Mucosa of stomach (tissue), 1 donor: Measurements from ENCODE around the gene MLLT3.

ENCODE experiments used
- H3K27me3 ChIP-seq: one replicate; pipeline ENCODE4 v1.7.0; 2013; ENCODE audit warnings: mild to moderate bottlenecking, low read length; ENCODE audit not compliant: control insufficient read depth, insufficient read depth
- H3K36me3 ChIP-seq: one replicate; pipeline ENCODE4 v1.7.0; 2013; ENCODE audit warnings: low read length; ENCODE audit not compliant: control insufficient read depth, insufficient read depth
- H3K4me1 ChIP-seq: one replicate; pipeline ENCODE4 v1.7.0; 2013; ENCODE audit warnings: mild to moderate bottlenecking, low read length; ENCODE audit not compliant: control insufficient read depth, insufficient read depth
- H3K4me3 ChIP-seq: one replicate; pipeline ENCODE4 v1.7.0; 2013; ENCODE audit warnings: low read length
- H3K9ac ChIP-seq: one replicate; pipeline ENCODE4 v1.7.0; 2013; ENCODE audit warnings: mild to moderate bottlenecking, low read length, moderate library complexity
- H3K9me3 ChIP-seq: one replicate; pipeline ENCODE4 v1.7.0; 2013; ENCODE audit warnings: mild to moderate bottlenecking, low read length, moderate library complexity; ENCODE audit not compliant: control insufficient read depth
- donor health status: Pancreatic carcinoma.

MLLT3 gene

DNA sequence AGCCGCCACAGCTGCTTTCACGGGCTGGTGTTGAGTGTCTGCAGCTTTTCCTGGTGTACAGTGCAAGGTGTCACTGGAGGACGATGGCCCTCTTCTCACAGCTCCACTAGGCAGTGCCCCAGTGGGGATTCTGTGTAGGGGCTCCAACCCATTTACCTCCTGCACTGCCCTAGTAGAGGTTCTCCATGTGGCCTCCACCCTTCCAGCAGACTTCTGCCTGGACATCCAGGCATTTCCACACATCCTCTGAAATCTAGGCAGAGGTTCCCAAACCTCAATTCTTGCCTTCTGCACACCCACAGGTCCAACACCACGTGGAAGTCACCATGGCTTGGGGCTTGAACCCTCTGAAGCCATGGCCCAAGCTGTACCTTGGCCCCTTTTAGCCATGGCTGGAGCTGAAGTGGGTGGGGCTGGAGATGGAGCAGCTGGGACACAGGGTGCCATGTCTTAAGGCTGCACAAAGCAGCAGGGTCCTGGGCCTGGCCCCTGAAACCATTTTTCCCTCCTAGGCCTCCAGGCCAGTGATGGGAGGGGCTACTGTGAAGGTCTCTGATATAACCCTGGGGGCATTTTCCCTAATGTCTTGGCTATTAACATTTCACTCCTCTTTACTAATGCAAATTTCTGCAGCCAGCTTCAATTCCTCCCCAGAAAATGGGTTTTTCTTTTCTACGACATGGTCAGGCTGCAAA is 82.0 kb downstream of the MLLT3 start:
- no peaks in the 10 kb centered on the region for H3K4me1 ChIP-seq
- no peaks in the 10 kb centered on the region for H3K36me3 ChIP-seq
- H3K27me3 ChIP-seq = no peaks in the 10 kb centered on the region
- no peak overlapping the region for H3K9ac ChIP-seq
- no peak overlapping the region for H3K4me3 ChIP-seq
- no peaks in the 10 kb centered on the region for H3K9me3 ChIP-seq

DNA sequence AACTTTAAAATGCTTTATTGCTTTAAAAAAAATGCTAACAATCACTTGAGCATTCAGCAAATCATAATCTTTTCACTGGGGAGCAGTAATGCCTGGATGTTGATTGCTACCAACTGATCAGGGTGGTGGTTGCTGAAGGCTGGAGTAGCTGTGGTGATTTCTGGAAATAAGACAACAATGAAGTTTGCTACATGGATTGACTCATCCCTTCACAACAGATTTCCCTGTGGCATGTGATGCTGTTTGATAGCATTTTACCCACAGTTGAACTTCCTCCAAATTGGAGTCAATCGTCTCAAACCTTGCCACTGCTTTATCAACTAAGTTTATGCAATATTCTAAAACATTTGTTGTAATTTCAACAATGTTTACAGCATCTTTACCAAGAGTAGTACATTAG is 83.3 kb downstream of the MLLT3 start:
- Histone ChIP-seq H3K4me3 (no peak overlapping the region), H3K9me3 (no peaks in the 10 kb centered on the region), H3K27me3 (no peaks in the 10 kb centered on the region), H3K4me1 (no peaks in the 10 kb centered on the region), H3K36me3 (no peaks in the 10 kb centered on the region), H3K9ac (no peak overlapping the region)

DNA sequence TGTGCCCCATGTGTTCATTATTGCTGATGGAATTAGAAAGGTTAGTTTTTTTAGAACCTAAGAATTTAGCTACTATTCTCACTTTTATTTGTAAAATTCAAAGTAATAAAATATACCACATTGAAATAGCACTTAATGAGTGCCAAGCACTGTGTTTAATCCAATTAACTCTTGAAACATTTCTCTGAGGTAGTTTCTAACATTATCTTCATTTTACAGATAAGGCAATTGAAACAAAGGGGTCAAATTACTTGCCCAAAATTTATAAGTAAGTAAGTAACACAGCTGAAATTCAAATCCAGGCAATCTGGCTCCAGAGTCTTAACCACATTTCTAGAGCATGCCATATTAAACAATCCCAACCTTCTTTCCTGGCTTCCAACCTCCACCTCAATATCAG is 84.2 kb downstream of the MLLT3 start:
- Histone ChIP-seq H3K4me3 (no peak overlapping the region), H3K36me3 (no peaks in the 10 kb centered on the region), H3K27me3 (no peaks in the 10 kb centered on the region), H3K4me1 (no peaks in the 10 kb centered on the region), H3K9me3 (no peaks in the 10 kb centered on the region), H3K9ac (no peak overlapping the region)

DNA sequence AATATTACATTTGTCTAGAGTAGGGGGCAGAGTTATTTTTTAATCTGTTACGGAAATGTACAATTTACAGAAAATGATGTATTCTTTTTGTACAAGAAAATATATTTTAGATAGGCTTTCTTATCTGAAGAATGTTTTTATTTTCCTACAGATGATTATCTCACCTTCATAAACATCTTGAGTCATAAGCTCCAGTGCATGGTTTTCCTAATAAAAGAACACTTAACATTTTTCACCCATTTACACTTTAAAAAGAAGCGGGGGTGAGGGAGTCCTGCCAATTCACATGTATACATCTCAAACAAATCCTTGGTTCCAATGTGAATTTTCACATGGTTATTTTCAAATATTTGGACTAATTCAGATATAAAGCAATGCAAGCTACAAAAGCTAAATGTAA is 85.0 kb downstream of the MLLT3 start:
- no peaks in the 10 kb centered on the region for H3K4me1 ChIP-seq
- no peak overlapping the region for H3K4me3 ChIP-seq
- no peak overlapping the region for H3K9ac ChIP-seq
- no peaks in the 10 kb centered on the region for H3K27me3 ChIP-seq
- no peaks in the 10 kb centered on the region for H3K9me3 ChIP-seq
- H3K36me3 ChIP-seq = no peaks in the 10 kb centered on the region

DNA sequence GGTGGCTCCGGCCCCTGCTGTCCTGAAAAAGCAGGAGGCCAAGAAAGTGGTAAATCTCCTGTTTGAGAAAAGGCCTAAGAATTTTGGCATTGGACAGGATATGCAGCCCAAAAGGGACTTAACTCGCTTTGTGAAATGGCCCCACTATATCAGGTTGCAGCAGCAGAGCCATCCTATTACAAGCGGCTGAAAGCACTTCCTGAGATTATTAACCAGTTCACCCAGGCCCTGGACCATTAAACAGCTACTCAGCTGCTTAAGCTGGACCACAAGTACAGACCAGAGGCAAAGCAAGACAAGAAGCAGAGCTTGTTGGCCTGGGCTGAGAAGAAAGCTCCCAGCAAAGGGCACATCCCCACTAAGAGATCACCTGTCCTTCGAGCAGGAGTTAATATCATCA is 89.7 kb downstream of the MLLT3 start:
- H3K4me3 ChIP-seq = no peak overlapping the region
- no peaks in the 10 kb centered on the region for H3K4me1 ChIP-seq
- H3K9me3 ChIP-seq = no peaks in the 10 kb centered on the region
- H3K9ac ChIP-seq = no peak overlapping the region
- no peaks in the 10 kb centered on the region for H3K36me3 ChIP-seq
- no peaks in the 10 kb centered on the region for H3K27me3 ChIP-seq

DNA sequence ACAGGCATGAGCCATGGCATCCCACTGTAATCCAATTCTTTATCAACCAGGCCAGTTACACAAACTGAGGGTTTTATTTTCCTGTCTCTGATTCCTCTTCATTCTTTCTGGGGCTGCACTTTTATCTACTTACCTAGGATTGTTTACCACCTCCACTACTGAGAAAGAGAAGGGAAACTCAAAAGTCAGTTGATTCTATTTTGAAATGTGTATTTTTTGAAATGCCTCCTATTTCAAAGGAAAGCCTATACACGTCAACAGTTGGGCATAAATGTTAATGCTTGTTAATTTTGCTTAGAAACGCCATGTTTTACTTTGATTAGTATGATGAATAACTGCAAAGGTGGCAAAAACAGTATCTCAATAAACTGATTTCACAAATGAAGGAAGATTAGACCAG is 92.5 kb downstream of the MLLT3 start:
- Histone ChIP-seq H3K9me3 (no peaks in the 10 kb centered on the region), H3K36me3 (no peaks in the 10 kb centered on the region), H3K4me1 (no peaks in the 10 kb centered on the region), H3K27me3 (no peaks in the 10 kb centered on the region), H3K4me3 (no peak overlapping the region), H3K9ac (no peak overlapping the region)

DNA sequence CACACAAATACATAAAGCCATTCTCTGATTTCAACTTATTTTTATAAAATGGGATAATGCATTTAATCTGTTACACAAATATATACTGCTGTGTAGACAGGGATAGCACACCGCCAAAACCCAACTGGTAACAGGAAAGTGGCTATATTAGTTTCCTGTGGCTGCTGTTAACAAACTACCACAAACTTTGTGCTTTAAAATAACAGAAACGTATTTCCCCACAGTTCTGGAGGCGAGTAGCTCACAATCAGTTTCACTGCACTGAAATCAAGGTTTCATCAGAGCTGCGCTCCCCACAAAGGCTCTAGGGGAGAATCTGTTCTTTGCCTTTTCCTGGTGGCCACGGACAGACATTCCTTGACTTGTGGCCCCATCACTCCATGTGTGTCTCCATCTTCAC is 94.0 kb downstream of the MLLT3 start:
- Histone ChIP-seq H3K9ac (no peak overlapping the region), H3K9me3 (no peaks in the 10 kb centered on the region), H3K4me3 (no peak overlapping the region), H3K4me1 (no peaks in the 10 kb centered on the region), H3K27me3 (no peaks in the 10 kb centered on the region), H3K36me3 (no peaks in the 10 kb centered on the region)

DNA sequence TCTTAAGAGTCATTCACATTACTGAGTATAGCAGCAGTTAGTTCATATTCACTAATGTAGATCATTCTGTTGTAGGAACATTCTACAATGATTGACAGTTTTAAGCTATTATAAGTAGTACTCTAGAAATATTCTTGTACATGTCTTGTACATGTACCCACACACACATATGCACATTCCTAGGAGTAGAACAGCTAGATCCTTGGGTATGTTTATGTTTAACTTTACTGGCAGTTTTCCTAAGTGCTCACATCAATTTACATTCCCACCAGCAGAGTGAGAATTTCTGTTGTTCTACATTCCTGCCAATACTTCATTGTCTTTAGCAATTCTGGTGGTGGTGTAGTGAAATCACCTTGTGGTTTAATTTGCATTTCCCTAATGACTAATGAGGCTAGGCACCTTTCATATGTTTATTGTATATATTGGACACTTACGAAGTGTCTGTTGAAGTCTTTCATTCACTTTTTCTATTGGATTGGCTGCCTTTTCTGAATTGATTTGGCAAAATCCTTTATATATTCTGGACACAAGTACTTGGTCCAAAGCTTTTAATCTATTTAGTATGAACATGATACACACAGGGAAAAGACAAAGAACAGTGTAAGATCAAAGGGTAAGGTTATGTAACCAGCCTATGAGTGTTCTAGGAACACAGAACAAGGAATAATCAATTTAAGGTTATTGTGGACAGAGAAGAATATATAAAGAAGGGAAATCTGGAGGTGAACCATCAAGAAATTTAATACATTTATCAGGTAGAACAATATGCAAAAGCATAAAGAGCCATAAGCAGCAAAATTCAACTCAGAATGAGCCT is 95.6 kb downstream of the MLLT3 start:
- Histone ChIP-seq H3K4me3 (no peak overlapping the region), H3K9me3 (no peaks in the 10 kb centered on the region), H3K27me3 (no peaks in the 10 kb centered on the region), H3K9ac (no peak overlapping the region), H3K4me1 (no peaks in the 10 kb centered on the region), H3K36me3 (no peaks in the 10 kb centered on the region)

DNA sequence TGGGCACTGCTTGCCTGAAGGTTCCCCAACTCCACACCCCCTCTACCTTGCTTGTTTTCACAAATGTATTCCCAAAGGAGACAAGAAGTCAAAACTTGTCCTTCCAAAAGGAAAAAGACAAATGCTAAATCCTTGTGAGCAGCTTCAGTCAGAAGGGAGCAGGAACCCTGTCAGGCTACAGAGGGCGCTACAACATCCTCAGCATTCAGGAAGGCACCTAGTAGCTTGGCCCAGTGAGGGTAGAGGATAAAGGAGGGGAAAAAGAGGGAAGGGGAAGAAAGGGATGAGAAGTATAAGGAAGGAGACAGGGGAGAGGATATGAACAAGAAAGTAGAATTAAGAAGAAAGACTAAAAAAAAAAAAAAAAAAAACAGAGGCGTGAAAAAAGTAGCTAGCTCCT is 97.5 kb downstream of the MLLT3 start:
- H3K27me3 ChIP-seq = no peaks in the 10 kb centered on the region
- H3K36me3 ChIP-seq = no peaks in the 10 kb centered on the region
- no peaks in the 10 kb centered on the region for H3K9me3 ChIP-seq
- H3K4me1 ChIP-seq = no peaks in the 10 kb centered on the region
- no peak overlapping the region for H3K9ac ChIP-seq
- H3K4me3 ChIP-seq = no peak overlapping the region

DNA sequence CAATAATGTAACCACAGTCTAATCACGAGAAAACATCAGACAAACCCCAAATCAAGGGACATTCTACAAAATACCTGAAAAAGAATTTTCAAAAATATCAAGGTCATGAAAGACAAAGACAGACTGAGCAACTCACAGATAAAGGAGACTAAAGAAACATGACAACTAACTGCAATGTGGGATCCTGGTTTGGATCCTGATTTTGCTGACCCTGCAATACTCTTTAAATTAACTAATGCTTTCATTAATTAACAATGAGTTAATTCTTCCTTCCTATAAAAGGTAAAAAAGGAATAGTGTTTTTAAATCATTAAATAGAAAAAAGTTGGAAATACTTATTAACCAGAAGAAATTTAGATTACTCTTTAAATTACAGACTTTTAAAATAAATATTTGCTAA is 103.6 kb downstream of the MLLT3 start:
- Histone ChIP-seq H3K4me1 (no peaks in the 10 kb centered on the region), H3K36me3 (no peaks in the 10 kb centered on the region), H3K9ac (no peak overlapping the region), H3K4me3 (no peak overlapping the region), H3K9me3 (no peaks in the 10 kb centered on the region), H3K27me3 (no peaks in the 10 kb centered on the region)

DNA sequence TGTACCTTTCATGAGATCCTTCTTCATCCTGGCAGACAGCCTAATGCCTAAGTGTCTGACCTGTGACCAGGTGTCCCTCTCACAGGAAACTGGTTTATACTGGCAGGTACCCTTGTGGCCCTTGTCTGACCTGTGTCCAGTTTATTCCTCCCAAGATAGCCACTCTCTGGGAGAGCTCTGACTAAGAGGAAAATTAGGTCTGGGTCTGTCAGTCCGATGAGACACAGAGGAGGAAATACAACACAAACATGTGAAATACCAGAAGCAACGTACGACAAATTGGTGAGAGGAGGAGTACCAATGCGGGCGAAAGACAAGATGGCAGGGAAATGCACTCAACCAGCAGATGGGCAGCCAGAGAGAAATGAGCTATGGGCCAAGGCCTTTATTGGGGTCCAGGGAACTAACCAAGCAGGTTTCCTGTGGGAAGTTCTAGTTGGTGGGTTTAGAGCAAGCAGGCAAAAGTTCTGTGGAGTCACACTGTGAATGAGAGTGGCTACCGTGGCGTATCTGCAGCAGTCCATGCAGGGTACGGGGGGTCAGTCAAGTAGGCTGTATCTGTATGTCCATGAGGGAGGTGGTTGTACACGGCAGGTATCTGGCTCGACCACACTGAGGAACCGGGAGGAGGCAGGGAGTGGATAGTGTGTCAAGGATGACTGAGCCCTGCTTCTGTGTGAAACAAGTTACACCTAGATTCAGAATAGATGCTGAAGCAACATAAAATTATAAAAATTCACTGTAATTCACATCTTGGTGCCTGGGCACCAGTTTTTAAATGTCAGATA is 109.0 kb downstream of the MLLT3 start:
- H3K4me3 ChIP-seq = no peak overlapping the region
- no peaks in the 10 kb centered on the region for H3K9me3 ChIP-seq
- H3K4me1 ChIP-seq = no peaks in the 10 kb centered on the region

DNA sequence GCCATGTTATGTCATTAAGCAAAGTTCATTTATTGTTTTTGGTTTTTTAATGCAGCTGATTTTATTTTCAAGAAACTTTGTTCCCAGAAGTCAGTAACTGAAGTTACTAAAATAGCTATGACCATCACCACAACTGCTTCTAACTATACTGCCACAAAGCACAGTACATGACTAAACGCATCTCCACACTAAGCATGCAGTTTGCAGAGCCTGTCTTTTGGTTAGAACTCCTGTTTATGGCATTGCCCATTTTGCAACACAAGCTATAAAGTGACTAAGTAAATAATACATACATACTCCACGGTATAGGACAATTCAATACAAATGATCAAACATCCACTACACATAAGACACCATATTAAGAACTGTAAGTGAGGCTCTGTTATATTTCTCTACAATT is 109.7 kb downstream of the MLLT3 start:
- H3K9me3 ChIP-seq = no peaks in the 10 kb centered on the region
- H3K4me3 ChIP-seq = no peak overlapping the region
- H3K27me3 ChIP-seq = no peaks in the 10 kb centered on the region
- no peaks in the 10 kb centered on the region for H3K4me1 ChIP-seq
- H3K36me3 ChIP-seq = no peaks in the 10 kb centered on the region
- H3K9ac ChIP-seq = no peak overlapping the region

More for the DNA sequence above, 109.0 kb downstream of the MLLT3 start:
- H3K27me3 ChIP-seq = no peaks in the 10 kb centered on the region
- no peak overlapping the region for H3K9ac ChIP-seq
- no peaks in the 10 kb centered on the region for H3K36me3 ChIP-seq
